ENCODE measurements around the gene REG1B. TPM values are rescaled to one million over a fixed set of nuclear protein-coding genes. Genes with fewer than 3 reads are reported as not detected.
"Not testable (repeated sequence)": the region's sequence is repeated elsewhere in the genome, so short reads cannot be mapped to it uniquely, and the experiment has no call there.

REG1B gene
- total RNA-seq, 1 donor from 2014 or later, result not detected

- no peak for DNase-seq
Observed at GRCh38 chr2:79084495-79085135, 3.2 kb downstream of the REG1B start.

- DNase-seq, result no peak
Observed at GRCh38 chr2:79083597-79084251, 4.1 kb downstream of the REG1B start.

- no peak for DNase-seq
Observed at GRCh38 chr2:79082987-79083386, 4.8 kb downstream of the REG1B start.

GRCh38 chr2:79071078-79071477, 16.7 kb downstream of the REG1B start:
- no peak for DNase-seq

- DNase-seq, result no peak
Observed at GRCh38 chr2:79065201-79065600, 22.6 kb downstream of the REG1B start.

GRCh38 chr2:79054769-79055168, 33.0 kb downstream of the REG1B start:
- not testable (repeated sequence) for DNase-seq

GRCh38 chr2:79053486-79053885, 34.3 kb downstream of the REG1B start:
- peak; percentile 77 for DNase-seq

- DNase-seq, result no peak
Observed at GRCh38 chr2:79041032-79041448, 46.8 kb downstream of the REG1B start.

- no peak for DNase-seq
Observed at GRCh38 chr2:79039944-79040343, 47.8 kb downstream of the REG1B start.

Other genes starting within 250 kb of the REG1B start
- gene REG3G, start 62.3 kb downstream of the REG1B start, total RNA-seq, result not detected
- gene REG1A, start 32.5 kb upstream of the REG1B start, total RNA-seq, result not detected
- not detected for gene REG3A, start 71.8 kb upstream of the REG1B start, total RNA-seq